Erythroblast (primary cell): ENCODE results near the gene KRT74.

Source experiments
- DNase-seq, 2 experiments: peaks; one replicate each; lab custom pipeline; 2025; lab: John Stamatoyannopoulos, UW
- GATA1 ChIP-seq: IDR thresholded peaks from 2 replicates; pipeline ENCODE4 v1.6.1; 2011; ENCODE audit warnings: low read depth, mild to moderate bottlenecking, control low read depth, low read length, moderate library complexity
- POLR2A ChIP-seq: IDR thresholded peaks from 2 replicates; pipeline ENCODE4 v1.6.1; 2011; ENCODE audit warnings: mild to moderate bottlenecking, low read length

The KRT74 gene

DNA sequence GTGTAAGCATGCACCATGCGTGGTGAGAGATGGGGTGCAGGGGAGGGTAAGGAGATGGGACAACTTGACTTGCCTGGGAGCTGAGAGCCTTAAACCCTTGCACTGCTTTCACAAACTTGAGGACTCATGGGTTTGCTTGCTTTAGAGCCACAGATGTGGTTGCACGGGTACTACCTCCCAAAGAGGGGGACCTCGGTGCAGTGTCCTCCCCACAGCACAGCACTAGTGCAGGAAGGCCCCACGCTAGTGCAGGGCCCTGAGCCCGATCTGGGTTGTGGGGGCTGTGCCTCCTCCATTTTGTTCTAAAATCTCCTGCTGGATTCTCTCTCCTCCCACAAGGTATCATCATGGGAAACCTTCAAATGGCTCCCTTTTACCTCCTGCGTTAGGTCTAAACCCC lies 16.4 kb upstream of the KRT74 start:
- DNase-seq, result no peak

DNA sequence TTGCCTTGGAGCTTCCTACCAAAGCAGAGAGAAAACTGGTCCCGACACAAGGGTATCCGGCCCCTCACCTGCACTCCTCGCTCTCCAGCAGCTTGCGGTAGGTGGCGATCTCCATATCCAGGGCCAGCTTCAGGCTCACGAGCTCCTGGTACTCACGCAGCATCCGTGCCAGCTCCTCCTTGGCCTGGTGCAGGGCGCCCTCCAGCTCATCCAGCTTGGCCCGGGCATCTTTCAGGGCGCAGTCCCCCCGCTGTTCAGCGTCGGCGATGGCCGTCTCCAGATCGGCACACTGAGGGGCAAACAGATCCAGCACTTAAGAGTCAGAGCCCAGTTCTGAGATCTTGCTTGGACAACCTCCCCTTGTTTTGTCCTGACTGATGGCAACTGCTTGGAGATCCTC lies 13.9 kb upstream of the KRT74 start:
- no peak for DNase-seq

More for the DNA sequence above, 16.4 kb upstream of the KRT74 start:
- TF ChIP-seq POLR2A, result no peak
- TF ChIP-seq GATA1, result no peak

DNA sequence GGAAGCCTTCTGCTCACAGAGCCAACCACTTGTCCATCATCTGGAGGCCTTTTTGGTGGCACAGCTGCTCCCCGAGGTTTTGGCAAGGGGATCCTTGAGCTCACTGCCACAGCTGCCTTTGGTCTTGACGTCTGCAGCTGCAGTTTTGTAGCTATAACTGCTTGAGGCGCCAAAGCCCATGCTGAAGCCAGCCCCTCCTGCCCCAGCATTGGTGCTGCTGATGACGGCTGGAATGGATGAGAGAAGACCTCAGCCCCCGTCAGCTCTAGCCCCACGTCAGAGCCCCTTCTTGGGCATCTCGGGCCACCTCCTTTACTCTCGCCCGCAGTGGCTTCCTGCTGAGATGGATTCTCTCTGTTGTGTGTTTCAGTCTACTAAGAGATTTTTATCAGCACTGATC lies 12.3 kb upstream of the KRT74 start:
- DNase-seq, result peak in 1 of 2 experiments; percentile 24
- TF ChIP-seq POLR2A (no peak), GATA1 (no peak)

More for the DNA sequence above, 13.9 kb upstream of the KRT74 start:
- TF ChIP-seq POLR2A (no peak), GATA1 (no peak)

DNA sequence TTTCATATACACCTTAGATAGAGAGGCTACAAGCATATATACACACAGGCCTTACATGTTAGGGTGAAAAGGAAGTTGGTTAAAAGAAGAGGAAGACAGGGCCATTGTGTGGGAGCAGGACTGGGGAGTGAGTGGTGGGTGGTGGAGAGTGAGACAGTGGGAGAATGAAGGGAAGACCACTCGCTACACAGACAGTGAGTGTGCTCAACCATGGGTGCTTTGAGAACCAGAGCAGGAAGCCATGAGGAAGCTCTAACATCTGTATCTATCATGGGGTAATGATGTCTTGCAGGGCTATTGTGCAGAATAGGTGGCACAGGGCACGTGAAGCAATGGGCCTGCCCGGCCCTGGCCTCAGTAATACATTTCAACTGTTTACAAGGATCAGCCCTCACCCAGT lies 11.4 kb upstream of the KRT74 start:
- no peak for DNase-seq
- TF ChIP-seq GATA1, result no peak
- TF ChIP-seq POLR2A, result no peak

DNA sequence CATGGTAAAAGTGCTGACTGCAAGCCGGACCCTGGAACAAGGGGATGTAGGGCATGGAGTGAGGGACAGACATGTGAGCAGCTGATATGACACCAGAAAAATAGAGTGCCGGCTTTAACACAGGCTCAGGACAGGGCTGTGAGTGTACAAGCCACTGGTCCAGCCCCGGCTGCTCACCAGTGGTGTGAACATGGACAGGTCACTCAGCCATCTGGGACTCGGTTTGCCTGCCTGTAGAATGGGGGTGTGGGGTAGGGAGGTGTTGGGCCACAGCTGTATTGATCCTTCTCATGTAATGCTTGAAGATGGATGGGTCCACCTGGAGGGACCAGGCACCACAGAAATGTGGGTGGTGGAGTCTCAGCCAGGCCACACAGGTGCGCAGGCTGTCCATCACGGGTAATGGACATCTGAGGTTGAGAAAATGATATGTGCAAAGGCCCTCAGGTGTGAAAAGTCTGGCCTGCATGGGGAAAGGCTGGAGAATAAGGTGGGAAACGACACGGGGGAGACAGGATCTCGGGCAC lies 10.6 kb upstream of the KRT74 start:
- no peak for TF ChIP-seq POLR2A
- no peak for TF ChIP-seq GATA1
- no peak for DNase-seq

DNA sequence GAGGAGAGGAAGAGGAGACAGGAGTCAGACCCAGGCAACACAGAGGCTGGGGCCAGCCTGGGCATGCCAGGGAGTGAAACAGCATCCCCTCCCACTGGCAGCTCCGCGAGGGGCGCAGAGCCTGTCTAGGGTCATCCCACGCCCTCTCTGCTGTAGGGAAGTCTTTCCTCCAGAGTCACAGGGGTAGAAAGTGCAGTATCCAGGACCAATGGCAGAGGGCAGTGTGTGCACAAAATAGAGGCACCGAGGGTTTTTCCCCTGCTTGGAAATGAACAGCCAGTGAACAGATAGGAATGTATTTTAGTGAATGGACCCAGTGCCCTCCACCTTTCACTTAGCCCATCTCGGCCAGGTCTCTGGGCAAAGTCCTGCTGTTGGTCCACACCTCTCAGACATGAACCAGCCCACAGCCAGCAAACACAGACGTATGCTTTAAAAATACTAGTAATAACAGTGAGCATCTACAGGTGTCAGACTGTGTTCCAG lies 9.4 kb upstream of the KRT74 start:
- DNase-seq, result peak; percentile 69 to 86
- TF ChIP-seq POLR2A (no peak), GATA1 (no peak)

DNA sequence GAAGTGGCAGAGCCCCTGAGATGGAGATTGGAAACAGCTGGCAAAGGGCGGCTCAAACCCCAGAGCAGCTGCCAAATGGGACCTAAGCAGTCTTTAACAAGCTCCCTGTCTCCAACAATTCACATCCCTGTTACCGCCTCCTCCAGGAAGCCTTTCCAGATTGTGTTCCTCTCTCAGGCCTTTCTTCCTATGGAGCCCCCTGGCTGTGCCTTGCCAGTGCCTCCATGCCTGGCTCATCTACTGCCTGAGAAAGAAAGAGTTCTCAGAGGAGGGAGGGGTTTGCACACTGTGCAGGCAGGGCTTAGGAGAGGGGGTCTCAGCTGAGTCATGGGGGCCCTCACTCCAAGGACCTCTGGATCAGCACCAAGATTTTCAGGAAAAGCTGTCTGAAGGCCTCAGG lies 8.8 kb upstream of the KRT74 start:
- TF ChIP-seq GATA1, result no peak
- no peak for TF ChIP-seq POLR2A
- DNase-seq, result no peak

DNA sequence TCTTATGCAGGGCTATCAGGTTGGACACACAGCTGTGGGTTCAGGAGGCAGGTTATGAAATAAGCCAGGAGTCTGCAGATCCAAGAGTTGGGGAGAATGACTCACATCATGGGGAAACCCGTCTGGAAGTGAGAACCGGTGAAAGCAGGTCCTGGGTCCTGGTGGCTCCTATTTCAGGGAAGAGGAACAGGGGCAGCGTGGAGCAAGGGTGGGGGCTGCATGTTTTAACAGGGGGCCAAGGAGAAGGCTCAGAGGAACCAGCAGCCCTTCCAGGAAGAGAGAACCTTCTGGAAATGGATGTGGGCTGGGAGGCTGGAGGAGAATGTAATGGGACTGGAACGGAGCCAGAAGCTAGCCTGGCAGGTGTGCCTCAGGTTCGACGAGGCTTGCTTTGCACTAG lies 7.8 kb upstream of the KRT74 start:
- DNase-seq, result no peak
- no peak for TF ChIP-seq GATA1

DNA sequence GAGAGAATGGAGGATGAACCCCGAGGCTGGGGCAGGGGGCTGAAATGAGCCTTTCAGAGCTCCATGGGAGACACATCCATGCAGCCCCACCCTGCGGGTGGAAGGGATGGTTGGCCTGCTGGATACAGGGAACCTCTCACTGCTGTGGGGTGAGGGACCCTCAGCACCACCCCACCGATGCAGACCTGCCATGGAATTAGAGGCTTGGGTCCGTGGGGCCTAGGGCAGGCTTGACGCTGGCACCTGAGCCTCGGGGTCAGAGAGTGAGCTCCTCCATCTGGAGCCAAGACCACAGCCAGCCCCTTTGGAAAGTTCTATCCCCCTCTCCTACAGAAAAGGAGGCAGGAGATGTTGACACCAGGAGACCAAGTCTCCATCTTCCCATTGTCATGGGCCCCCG lies 7.4 kb upstream of the KRT74 start:
- DNase-seq, result no peak
- TF ChIP-seq POLR2A (no peak), GATA1 (no peak)

DNA sequence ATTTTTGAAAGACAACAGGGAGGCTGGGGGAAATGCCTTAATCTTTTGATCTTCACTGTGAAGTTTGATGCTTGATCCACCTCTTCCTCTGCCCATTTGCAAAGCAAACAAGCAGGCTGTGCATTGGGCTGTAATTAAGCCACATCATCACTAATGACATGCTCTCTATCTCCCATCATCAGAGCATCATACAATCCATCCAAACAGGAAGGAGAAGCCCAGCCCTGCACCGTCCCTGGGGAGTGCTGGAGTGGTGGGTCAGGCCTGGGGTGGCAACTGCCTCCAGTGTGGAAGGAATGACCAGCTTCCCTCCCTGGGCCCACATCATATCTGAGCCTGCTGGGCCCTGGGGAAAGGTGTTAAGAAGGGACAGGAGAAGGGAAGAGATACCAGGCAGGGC lies 6.9 kb upstream of the KRT74 start:
- no peak for DNase-seq
- no peak for TF ChIP-seq GATA1
- no peak for TF ChIP-seq POLR2A

DNA sequence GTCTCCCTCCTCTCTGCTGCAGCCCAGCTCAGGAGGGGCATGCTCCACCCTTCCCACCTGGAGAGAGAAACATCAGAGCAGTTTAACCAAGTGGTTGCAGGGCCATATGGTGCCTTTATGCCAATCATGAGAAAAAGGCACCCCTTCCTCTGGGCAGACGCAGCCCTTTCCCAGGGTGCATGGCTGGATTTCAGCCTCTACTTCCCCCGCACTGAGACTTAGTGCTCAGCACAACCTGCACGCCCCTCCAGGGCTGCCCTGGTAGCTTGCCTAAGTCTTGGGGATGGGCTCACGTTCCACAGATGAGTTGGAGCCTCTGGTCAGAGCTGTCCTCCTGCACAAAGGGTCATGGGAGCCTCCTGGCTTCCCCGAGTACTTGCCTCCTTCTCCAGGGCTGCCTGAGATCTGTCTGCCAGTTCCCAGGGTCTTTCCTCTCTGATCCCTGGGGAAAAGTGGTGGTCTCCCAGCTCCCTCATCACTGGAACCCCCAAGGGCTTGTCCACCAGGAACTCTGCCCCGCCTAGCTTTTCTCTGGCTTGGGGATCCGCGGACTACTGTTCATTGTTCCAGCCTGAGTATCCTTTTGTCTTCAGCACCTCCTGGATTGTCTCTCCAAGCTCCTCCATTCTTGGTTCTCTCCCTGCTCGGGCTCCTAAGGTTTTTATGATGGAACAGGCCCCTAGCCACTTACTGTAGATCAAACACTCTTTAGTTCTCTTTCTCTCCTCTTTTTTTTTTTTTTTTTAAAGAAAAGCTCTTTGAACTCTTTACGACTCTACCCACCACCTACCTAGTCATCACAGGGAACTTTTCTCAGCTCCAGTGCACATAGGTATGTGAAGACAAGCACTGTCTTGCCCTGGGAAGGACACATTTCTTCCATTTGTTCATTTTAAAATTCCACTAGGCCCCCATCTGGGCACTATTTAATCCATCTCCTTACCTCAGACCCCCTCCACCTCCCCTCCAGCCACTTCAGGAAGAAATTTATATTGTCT lies 6.1 kb upstream of the KRT74 start:
- TF ChIP-seq POLR2A (no peak), GATA1 (no peak)
- no peak for DNase-seq

DNA sequence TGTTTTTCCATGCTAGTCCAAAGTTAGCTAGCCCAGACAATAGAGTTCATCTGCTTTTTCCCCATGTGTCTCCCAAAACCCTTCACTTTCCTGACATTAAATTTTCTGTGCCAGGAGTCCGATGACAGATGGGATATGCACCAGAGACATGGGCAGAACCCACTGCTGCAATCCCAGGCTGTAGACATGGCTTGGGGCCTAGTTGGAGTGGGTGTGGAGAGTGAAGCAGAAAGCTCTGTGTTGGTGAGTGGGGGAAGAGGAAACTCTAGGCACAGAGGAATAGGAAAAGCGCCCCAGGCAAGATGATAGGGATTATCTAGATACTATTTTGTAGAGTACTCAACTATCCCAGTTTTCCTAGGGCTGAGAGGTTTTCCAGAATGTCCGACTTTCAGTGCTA lies 4.8 kb upstream of the KRT74 start:
- TF ChIP-seq POLR2A, result no peak
- no peak for TF ChIP-seq GATA1
- no peak for DNase-seq

DNA sequence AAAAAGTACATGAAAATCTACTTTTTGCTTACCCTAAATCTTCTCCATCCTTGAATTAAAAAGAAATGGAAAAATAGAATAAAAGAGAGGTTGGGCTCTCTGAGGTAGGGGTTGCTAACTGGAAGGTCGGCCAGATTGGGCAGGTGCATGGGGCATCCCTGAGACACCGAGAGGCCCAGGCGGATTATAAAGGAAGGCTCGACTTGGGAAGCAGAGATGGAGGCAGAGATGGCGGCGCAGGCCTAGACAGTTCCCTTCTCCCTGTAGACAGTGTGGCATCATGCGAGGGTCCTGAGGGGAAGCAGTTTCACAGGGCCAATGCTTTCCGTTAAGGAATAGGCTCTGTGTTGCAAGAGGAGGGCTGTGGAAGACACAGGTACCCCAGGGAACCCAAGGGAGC lies 3.7 kb upstream of the KRT74 start:
- TF ChIP-seq GATA1 (no peak), POLR2A (no peak)
- DNase-seq, result no peak

DNA sequence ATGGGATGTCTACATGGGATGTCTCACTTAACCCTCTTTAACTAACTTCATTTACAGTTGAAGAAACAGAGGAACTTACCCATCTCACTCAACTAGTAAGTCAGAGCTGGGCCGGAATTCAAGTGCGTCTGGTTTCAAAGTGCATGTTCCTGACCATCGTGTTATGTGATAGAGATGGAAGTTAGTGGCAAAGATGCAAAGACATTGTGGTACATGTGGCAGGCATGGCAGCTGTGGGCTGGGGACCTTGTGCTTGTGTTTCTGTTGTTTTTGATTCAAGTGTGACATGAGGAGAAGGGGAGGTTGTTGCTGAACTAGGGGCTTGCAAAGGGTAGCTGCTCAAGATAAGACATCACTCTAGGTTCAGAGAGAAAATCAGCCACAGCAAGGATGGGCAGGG lies 2.3 kb upstream of the KRT74 start:
- TF ChIP-seq GATA1, result no peak
- TF ChIP-seq POLR2A, result no peak
- no peak for DNase-seq

DNA sequence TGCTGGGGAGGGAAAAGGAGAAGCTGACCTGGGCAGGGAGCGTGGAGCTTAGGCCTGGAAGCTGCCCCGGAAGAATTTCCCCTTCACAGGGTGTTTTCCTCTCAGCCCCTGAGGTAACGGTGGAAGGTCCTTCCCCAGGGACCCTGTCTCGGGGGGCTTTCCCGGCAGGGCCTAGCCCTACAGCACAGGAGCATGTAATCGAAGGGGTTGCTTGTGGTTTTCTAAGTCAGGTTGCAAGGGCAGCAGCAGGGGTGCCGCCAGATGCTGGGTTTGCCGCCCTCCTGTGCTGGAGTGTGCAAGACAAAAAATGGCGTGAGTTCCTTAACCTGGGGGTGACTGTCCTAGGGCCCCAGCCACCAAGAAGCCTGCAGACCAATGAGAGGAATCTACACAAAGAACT lies 1.6 kb upstream of the KRT74 start:
- TF ChIP-seq POLR2A (no peak), GATA1 (no peak)
- no peak for DNase-seq
